Fibroblast of gingiva (primary cell): ENCODE data around the gene SFXN4.
A peak's percentile ranks its signal among the peaks of the same experiment; 100 is the strongest.
"Not testable (repeated sequence)": the region's sequence is repeated elsewhere in the genome, so short reads cannot be mapped to it uniquely, and the experiment has no call there.

Source experiments
- DNase-seq: peaks from one replicate; pipeline ENCODE4 v3.0.0-alpha.2; 2011; ENCODE audit warnings: low read depth

The SFXN4 gene

GRCh38 chr10:119190353-119190752, 24.8 kb upstream of the SFXN4 start:
- DNase-seq: peak; percentile 88

GRCh38 chr10:119189811-119190282, 24.3 kb upstream of the SFXN4 start:
- no peak for DNase-seq

GRCh38 chr10:119183664-119184412, 18.3 kb upstream of the SFXN4 start:
- DNase-seq: no peak

- not testable (repeated sequence) for DNase-seq
Measured at GRCh38 chr10:119180850-119181400, 15.4 kb upstream of the SFXN4 start.

- peak; percentile 86 for DNase-seq
Measured at GRCh38 chr10:119178372-119179119, 13.0 kb upstream of the SFXN4 start, which contains the start of gene PRDX3. Gene PRDX3, minus strand, starts transcription at chr10:119178812. Its CDS starts 22 bp downstream, at chr10:119178790.

GRCh38 chr10:119177708-119178371, 12.3 kb upstream of the SFXN4 start:
- DNase-seq: no peak

GRCh38 chr10:119176166-119176565, 10.7 kb upstream of the SFXN4 start:
- DNase-seq: peak; percentile 63

GRCh38 chr10:119174109-119174508, 8.6 kb upstream of the SFXN4 start:
- DNase-seq: no peak

- DNase-seq: no peak
Measured at GRCh38 chr10:119167041-119167440, 1.5 kb upstream of the SFXN4 start.

GRCh38 chr10:119166564-119166963, 1.1 kb upstream of the SFXN4 start:
- DNase-seq: no peak

GRCh38 chr10:119166118-119166500, 595 bp upstream of the SFXN4 start:
- DNase-seq: no peak

- no peak for DNase-seq
Measured at GRCh38 chr10:119162452-119163092, 2.9 kb downstream of the SFXN4 start.

- no peak for DNase-seq
Measured at GRCh38 chr10:119161680-119162451, 3.6 kb downstream of the SFXN4 start.

GRCh38 chr10:119159332-119159731, 6.2 kb downstream of the SFXN4 start:
- DNase-seq: no peak

- no peak for DNase-seq
Measured at GRCh38 chr10:119153661-119154060, 11.9 kb downstream of the SFXN4 start.

- no peak for DNase-seq
Measured at GRCh38 chr10:119153041-119153440, 12.5 kb downstream of the SFXN4 start.

- not testable (repeated sequence) for DNase-seq
Measured at GRCh38 chr10:119151601-119152000, 13.9 kb downstream of the SFXN4 start.

- DNase-seq: no peak
Measured at GRCh38 chr10:119149729-119150128, 15.8 kb downstream of the SFXN4 start.

GRCh38 chr10:119149157-119149556, 16.4 kb downstream of the SFXN4 start:
- no peak for DNase-seq

GRCh38 chr10:119143657-119144056, 21.9 kb downstream of the SFXN4 start:
- no peak for DNase-seq
